Measurements from ENCODE around the gene CTDSP1.

CTDSP1 gene

DNA sequence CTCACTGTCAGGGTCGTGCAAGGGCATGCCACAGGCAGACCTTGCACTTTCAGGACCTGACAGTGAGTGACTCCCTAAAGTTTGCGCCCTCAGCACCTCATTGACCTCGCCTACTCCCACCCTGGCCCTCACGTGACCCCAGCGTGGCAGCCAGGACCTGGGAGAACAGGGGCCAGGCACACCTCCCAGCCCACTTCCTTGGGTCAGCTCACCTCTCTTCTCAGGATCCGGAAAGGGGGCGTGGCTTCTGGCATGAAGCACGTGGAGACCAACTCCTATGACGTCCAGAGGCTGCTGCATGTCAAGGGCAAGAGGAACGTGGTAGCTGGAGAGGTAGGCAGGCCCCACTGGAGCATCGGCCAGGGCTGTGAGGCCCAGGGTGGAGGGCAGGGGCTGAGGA, 28.1 kb downstream of the CTDSP1 start:
- DNase-seq (ENCODE audit: low spot score) = no peak

DNA sequence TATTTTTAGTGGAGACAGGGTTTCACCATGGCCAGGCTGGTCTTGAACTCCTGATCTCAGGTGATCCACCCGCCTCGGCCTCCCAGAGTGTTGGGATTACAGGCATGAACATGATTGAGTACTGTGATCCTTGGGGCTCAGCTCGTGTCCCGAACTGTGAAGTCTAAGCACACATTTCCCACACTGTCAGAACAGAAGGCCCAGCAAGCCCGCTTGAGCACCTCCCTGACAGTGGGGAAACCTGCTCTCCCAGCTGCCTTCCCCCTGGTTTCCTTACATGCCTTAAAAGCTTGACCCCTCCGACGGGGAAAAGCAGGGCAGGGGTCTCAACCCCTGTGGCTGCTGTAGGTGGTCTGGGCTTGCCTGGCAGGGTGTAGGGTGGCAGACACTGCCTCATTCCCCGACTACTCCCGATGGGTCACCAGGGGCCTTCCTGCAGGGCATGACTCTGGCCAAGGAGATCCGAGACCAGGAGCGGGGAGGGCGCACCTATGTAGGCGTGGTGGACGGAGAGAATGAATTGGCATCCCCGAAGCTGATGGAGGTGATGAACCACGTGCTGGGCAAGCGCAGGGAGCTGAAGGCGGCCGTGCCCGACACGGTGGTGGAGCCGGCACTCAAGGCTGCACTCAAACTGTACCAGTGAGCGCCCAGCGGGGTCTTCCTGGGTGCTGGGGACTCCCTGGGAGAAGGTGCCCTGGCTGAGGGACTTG, 29.3 kb downstream of the CTDSP1 start:
- DNase-seq (ENCODE audit: low spot score) = no peak

DNA sequence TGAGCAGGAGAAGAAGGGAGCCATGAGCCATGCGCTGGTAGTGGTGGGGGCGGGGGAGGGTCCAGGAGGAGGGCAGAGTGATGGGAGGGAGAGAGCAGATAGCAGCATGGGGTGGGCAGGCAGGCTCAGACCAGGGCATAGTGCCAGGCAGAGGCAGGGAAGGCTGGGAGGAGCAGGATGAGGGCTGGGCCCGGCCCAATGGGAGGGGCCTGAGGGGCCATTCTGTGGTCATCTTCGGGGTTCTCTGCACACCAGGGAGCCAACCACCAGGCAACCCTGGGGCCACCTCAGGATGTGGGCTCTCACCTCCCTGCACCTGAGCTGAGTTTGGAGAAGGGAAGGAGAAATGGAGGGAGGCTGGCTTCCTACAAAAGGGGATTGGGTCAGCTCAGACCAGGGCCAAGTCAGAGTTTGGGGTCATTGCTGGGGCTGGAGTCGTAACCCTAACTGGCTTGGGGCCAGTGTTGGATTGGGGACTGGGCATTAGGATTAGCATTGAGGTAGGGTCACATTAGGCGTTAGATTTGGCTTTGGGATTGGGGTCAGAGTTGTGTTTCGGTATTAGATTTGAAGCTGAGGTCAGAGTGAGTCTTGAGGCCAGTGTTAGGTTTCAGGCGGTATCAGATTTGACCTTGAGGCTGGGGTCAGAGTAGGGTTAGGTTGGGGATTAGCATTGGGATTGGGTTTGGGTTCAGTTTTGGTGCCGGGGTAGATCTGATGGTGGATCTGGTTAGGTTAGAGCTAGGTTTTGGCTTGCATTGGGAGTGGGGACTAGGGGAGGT, 30.4 kb downstream of the CTDSP1 start:
- DNase-seq (ENCODE audit: low spot score) = no peak

DNA sequence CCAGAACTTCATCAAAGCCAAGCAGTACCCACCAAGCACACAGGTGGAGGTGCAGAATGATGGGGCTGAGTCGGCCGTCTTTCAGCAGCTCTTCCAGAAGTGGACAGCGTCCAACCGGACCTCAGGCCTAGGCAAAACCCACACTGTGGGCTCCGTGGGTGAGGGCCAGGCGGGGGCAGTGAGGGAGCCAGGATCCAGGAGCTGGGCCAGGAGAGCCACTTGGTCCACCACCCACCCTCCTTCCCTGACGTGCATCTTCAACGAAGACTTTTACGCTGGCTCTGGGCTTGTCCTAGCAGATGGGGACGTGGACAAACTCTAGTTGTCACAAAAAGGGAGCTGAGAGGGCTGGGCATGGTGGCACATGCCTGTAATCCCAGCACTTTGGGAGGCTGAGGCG, 31.1 kb downstream of the CTDSP1 start:
- no peak for DNase-seq (ENCODE audit: low spot score)

DNA sequence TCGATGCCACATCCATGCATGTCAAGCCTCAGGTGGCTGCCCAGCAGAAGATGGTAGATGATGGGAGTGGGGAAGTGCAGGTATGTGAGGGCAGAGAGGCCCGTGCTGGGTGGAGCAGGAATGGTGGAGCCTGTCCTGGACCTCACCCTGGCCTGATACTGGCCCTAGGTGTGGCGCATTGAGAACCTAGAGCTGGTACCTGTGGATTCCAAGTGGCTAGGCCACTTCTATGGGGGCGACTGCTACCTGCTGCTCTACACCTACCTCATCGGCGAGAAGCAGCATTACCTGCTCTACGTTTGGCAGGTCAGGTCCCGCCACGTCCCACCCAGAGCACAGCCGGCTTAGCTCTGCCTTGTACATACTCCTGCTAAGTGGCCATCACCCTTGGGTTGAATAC, 32.2 kb downstream of the CTDSP1 start:
- peak; percentile 3 for DNase-seq (ENCODE audit: low spot score)

DNA sequence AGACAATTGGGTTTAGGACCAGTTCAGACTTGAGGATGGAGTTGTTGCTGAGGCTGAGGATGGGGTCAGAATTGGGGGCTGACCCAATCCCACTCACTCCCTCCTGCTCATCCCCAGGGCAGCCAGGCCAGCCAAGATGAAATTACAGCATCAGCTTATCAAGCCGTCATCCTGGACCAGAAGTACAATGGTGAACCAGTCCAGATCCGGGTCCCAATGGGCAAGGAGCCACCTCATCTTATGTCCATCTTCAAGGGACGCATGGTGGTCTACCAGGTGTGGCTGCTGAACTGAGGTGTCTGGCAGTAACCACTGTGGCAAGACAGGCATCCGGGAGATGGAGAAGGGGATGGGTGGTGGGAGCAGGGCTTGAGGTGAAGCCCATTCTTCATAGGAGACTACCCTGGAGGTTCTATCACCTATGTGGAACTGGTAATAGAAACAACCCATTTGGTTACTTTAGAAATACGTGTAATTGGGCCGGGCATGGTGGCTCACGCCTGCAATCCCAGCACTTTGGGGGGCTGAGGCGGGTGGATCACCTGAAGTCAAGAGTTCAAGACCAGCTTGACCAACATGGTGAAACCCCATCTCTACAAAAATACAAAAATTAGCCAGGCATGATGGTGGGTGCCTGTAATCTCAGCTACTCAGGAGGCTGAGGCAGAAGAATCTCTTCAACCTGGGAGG, 33.2 kb downstream of the CTDSP1 start:
- peak; percentile 2 for DNase-seq (ENCODE audit: low spot score)

DNA sequence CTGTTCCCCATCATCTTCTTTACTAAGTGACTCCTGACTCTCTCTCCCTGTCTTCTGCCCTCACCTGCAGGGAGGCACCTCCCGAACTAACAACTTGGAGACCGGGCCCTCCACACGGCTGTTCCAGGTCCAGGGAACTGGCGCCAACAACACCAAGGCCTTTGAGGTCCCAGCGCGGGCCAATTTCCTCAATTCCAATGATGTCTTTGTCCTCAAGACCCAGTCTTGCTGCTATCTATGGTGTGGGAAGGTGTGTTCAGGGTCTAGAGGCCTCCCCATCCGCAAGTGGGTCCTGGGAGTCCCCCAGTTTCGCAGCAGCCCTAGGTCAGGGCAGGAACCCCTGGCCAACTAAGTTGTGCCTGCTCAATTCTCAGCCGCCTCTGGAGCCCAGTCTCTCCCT, 34.8 kb downstream of the CTDSP1 start:
- no peak for DNase-seq (ENCODE audit: low spot score)

DNA sequence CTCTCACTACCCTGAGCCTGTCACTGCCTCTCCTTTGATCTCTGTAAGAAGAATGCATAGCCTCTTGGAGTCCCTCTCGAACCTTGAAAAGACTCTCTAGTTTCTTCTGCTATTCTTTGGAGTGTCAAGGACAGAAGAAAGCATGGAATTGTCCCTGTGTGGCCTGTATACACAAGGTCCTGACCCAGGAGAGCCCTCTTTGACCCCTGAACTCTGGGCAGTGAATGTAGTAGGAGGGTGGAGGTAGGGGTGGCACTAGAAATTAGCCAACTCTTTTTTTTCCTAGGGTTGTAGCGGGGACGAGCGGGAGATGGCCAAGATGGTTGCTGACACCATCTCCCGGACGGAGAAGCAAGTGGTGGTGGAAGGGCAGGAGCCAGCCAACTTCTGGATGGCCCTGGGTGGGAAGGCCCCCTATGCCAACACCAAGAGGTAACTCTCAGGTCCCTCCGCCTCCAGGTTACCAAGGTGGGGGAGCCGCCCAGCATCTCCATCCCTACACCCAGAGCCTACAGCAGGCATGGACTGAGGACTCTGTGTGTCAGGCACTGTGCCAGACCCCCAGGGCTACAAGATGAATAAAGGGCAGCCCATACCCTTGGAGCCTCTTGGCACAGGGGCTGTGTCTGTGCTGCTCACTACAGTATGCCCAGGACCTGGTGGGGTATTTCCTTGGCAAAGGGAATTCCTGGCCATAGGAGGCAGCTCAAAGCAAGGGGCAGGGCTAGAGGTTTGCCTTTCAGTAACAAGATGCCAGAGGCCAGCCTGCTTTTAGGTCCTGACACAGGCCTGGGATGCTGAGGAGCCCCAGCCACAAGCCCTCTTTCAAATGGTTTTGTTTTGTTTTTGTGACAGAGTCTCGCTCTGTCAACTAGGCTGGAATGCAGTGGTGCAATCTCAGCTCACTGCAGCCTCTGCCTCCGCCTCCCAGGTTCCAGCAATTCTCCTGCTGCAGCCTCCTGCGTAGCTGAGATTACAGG, 35.6 kb downstream of the CTDSP1 start:
- peak; percentile 8 for DNase-seq (ENCODE audit: low spot score)

DNA sequence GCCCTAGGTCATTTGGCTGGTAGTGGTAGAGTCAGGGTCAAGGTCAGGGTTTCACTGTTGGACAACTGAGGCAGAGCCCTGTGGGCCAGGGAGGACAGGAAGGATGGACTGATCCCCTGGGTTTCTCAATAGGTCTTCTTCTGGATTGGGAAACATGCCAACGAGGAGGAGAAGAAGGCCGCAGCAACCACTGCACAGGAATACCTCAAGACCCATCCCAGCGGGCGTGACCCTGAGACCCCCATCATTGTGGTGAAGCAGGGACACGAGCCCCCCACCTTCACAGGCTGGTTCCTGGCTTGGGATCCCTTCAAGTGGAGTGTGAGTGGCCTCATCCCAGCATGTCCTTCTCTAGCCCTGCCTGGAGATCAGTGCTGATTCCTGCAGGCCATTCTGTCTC, 37.3 kb downstream of the CTDSP1 start:
- DNase-seq (ENCODE audit: low spot score) = no peak

DNA sequence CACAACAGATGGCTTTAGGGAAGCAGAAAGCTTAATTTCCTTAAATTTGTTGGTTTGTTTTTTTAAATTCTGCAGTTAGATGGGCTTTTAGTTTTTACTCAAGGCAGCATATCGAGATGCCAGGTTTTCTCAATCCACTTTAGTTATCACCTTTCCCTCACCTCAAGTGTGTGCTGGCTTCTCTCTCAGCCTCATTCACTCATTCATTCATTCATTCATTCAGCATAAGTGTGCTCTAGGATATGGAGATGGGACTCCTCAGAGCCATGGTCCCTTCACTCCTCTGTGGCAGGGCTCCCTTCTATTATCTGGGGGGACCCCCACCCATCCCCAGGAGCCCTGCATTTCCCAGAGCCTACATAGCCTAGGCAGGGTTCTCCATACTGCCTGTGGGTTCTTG, 38.3 kb downstream of the CTDSP1 start:
- DNase-seq (ENCODE audit: low spot score) = peak; percentile 1

DNA sequence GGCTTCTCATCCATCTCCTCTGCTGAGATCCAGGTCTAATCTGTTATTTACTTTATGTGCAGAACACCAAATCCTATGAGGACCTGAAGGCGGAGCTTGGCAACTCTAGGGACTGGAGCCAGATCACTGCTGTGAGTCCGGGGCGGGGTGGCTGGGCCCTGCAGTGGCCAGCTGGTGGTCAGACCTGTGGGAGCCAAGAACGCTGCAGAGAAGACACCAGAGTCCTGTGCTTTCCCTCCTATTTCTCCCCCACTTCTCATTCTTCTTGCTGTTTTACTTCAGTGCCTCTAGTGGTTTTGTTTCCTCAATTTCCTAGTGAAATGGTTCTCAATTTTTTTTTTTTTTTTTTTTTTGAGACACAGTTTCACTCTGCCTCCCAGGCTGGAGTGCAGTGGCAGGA, 38.9 kb downstream of the CTDSP1 start:
- peak; percentile 3 for DNase-seq (ENCODE audit: low spot score)

DNA sequence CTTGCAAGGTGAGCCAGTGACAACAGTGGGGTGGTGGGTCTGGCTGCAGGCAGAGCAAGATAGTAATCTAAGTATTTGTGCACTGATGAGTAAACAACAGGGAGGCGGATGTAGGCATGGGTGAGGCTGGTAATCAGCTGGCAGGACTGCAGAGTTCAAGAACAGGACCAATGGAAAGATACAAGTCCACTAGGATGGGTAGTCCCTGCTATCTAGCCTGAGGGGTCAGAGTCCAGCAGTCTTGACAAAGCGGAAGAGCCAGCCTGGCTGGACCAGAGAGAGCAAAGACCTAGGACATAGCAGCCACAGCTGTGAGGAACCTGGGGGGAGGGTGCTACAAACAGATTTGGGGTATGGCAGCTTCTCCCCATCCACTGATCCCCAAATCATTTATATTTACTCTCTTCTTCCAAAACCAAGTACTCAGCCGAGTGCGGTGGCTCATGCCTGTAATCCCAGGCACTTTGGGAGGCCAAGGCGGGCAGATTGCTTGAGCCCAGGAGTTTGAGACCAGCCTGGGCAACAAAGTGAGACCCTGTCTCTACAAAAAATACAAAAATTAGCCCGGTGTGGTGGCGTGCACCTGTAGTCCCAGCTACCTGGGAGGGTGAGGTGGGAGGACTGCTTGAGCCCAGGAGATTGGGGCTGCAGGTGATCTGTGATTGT, 45.2 kb downstream of the CTDSP1 start:
- no peak for DNase-seq (ENCODE audit: low spot score)

DNA sequence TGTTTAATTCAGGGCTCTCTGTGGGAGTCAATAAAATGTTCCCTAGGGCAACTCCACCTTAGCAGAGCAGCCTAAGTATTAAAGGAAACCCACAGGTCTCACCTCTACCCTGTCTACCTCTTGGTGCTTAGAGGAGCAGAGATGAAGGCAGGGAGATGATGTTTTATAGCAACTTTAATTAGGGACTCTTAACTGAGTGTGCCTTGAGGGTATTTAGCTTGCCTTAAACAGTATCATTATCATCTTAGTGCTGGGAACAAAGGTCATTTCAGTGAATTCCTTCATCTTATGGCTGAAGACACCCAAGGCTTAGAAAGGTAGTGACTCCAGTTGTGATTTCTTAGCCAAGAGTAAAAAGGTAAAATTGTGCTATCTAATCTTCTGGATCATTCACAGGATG, 45.9 kb downstream of the CTDSP1 start:
- DNase-seq (ENCODE audit: low spot score) = no peak

DNA sequence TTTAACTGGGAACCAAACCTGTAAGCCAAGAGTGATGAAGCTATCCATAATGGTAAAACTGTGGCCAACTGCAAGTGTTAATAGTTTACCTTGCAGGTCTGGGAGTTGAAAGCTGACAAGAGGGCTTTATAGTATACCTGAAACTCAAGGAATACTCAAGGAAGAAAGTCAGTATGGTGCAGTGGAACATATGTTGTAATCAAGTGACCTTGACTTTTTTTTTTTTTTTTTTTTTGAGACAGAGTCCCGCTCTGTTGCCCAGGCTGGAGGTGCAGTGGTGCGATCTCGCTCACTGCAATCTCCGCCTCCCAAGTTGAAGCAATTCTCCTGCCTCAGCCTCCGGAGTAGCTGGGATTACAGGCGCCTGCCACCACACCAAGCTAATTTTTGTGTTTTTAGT, 46.9 kb downstream of the CTDSP1 start:
- no peak for DNase-seq (ENCODE audit: low spot score)

DNA sequence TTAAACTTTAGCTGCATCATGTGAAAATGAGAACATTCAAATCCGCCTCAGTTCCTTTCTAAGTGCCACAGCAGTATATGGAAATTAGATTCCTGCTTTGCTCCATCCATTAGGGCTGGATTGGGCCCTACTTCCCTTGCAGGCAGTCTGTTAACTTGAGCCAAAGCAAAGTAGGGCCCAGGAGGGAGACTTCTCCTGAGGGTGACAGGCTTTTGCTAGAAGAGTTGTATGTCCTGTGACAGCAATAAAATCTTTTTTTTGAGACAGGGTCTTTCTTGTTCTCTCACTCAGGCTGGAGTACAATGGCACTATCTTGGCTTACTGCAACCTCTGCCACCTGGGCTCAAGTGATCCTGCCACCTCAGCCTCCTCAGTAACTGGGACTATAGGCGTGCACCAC, 47.4 kb downstream of the CTDSP1 start:
- no peak for DNase-seq (ENCODE audit: low spot score)

DNA sequence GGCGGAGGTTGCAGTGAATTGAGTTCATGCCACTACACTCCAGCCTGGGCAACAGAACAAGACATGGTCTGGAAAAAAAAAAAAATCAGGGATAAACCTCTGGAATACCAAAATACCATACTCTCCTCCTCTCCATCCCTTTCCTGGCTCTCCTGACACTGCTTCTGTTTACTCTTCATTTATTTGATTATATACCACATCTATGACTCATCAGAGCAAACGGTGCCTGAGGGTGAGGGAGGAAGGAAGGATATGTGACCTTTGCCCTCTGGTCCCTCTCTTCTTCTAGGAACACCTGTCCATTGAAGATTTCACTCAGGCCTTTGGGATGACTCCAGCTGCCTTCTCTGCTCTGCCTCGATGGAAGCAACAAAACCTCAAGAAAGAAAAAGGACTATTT, 49.3 kb downstream of the CTDSP1 start:
- DNase-seq (ENCODE audit: low spot score) = no peak

DNA sequence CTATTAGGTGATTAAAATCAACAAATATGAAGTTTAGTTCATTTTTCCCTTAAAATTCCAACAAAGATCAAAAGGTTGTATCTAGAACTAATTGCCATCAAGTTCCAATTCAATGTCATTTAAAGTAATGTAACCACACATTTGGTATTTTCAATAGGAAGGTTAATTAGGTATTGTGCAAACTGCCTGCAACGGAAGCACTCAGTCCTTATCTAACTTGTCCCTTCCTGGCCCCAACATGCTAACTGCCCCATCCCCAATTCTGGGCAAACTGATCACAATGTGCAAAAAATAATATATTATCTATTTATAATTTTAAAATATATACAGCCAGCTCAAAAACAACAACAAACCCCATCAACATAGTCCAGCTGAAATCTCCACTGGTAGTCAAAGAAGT, 52.4 kb downstream of the CTDSP1 start:
- no peak for DNase-seq (ENCODE audit: low spot score)

All from GM03348 (cell line).